Measurements from ENCODE around the gene KRTAP4-5.
"Not testable (repeated sequence)": the region's sequence is repeated elsewhere in the genome, so short reads cannot be mapped to it uniquely, and the experiment has no call there.

KRTAP4-5 gene

GRCh38 chr17:41149652-41149985, at the start of gene KRTAP4-5:
Gene KRTAP4-5 (minus strand): TSS chr17:41149825. CDS start chr17:41149767, 58 bp downstream.
- no peak within 1 kb of the TSS for H3K27ac Mint-ChIP-seq
- DNase-seq (ENCODE audit: low spot score in 2 of 2) (no peak), ATAC-seq (ENCODE audit: low read depth) (no peak)
- H3K27me3 Mint-ChIP-seq: peaks cover 9% of the 10 kb centered on the region
- H3K36me3 Mint-ChIP-seq: no peaks in the 10 kb centered on the region
- peaks cover 4% of the 10 kb centered on the region for H3K9me3 Mint-ChIP-seq
- H3K4me1 Mint-ChIP-seq: peaks cover 3% of the 10 kb centered on the region
- H3K4me3 Mint-ChIP-seq: no peak within 1 kb of the TSS

DNA sequence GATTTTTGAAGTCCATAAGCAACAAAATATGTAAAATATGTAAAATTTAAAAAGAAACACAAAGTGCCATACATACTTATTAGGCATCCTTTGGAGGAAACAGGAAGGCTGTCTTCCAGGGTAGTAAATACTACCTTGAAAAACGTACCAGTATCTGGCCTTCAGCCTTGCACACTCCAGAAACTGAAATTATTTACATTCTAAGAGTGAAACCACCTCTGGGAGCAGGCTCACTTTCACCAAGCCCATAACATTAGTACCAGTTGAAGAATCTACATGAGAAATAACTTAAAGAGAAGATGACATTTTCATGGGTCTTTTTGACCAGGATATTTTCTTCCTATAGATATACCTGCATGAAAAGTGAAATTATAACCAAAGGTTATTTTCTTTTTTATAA, 46.4 kb upstream of the KRTAP4-5 start:
- no peak for DNase-seq (ENCODE audit: low spot score in 2 of 2)
- Mint-ChIP-seq H3K9me3 (peaks cover 5% of the 10 kb centered on the region), H3K27ac (no peak overlapping the region), H3K4me3 (no peak overlapping the region), H3K4me1 (no peaks in the 10 kb centered on the region), H3K27me3 (peaks cover 7% of the 10 kb centered on the region), H3K36me3 (no peaks in the 10 kb centered on the region)
- ATAC-seq (ENCODE audit: low read depth): no peak

GRCh38 chr17:41190328-41190727, 40.7 kb upstream of the KRTAP4-5 start:
- no peaks in the 10 kb centered on the region for H3K9me3 Mint-ChIP-seq
- no peak overlapping the region for H3K27ac Mint-ChIP-seq

GRCh38 chr17:41189837-41190318, 40.3 kb upstream of the KRTAP4-5 start, which contains the start of gene KRTAP9-1:
Gene KRTAP9-1 (plus strand): TSS chr17:41189887. CDS start chr17:41189887, 0 bp downstream.
- not testable (repeated sequence) for ATAC-seq (ENCODE audit: low read depth)

More at GRCh38 chr17:41190328-41190727, 40.7 kb upstream of the KRTAP4-5 start:
- Mint-ChIP-seq H3K36me3 (no peaks in the 10 kb centered on the region), H3K27me3 (peaks cover 31% of the 10 kb centered on the region), H3K4me1 (no peaks in the 10 kb centered on the region), H3K4me3 (no peak overlapping the region)
- ATAC-seq (ENCODE audit: low read depth): no peak
- no peak for DNase-seq (ENCODE audit: low spot score in 2 of 2)

DNA sequence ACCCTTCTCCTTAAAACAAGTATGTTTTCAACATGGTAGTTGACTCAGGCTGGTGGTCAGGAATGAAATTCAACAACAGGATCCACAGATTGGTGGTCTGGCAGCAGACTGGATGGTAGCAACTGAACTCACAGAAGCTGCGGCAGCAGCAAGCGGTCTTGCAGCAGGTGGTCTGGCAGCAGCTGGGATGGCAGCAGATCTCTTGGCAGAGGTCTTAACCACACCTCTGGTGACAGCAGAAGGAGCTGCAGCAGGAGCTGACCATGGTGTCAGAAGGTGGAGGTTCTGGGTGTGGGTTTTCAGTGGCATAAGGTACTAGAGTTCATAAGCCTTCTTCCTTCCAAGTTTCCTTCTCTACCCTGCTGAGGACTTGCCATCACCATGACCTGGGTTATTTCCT, 37.2 kb upstream of the KRTAP4-5 start:
- H3K9me3 Mint-ChIP-seq: peaks cover 1% of the 10 kb centered on the region
- ATAC-seq (ENCODE audit: low read depth): no peak
- H3K27me3 Mint-ChIP-seq: peaks cover 36% of the 10 kb centered on the region
- no peaks in the 10 kb centered on the region for H3K4me1 Mint-ChIP-seq
- H3K27ac Mint-ChIP-seq: no peak overlapping the region
- H3K4me3 Mint-ChIP-seq: no peak overlapping the region
- H3K36me3 Mint-ChIP-seq: no peaks in the 10 kb centered on the region
- DNase-seq (ENCODE audit: low spot score in 2 of 2): no peak

More at GRCh38 chr17:41189837-41190318, 40.3 kb upstream of the KRTAP4-5 start, which contains the start of gene KRTAP9-1:
- not testable (repeated sequence) for H3K9me3 Mint-ChIP-seq; H3K4me1 Mint-ChIP-seq; DNase-seq (ENCODE audit: low spot score in 2 of 2); H3K36me3 Mint-ChIP-seq; H3K4me3 Mint-ChIP-seq; H3K27ac Mint-ChIP-seq
- peaks cover 33% of the 10 kb centered on the region for H3K27me3 Mint-ChIP-seq

GRCh38 chr17:41185001-41185400, 35.4 kb upstream of the KRTAP4-5 start:
- Mint-ChIP-seq H3K36me3 (no peaks in the 10 kb centered on the region), H3K27me3 (peaks cover 24% of the 10 kb centered on the region), H3K9me3 (peaks cover 1% of the 10 kb centered on the region), H3K4me1 (no peaks in the 10 kb centered on the region), H3K4me3 (no peak overlapping the region), H3K27ac (no peak overlapping the region)
- ATAC-seq (ENCODE audit: low read depth) (no peak), DNase-seq (ENCODE audit: low spot score in 2 of 2) (no peak)

DNA sequence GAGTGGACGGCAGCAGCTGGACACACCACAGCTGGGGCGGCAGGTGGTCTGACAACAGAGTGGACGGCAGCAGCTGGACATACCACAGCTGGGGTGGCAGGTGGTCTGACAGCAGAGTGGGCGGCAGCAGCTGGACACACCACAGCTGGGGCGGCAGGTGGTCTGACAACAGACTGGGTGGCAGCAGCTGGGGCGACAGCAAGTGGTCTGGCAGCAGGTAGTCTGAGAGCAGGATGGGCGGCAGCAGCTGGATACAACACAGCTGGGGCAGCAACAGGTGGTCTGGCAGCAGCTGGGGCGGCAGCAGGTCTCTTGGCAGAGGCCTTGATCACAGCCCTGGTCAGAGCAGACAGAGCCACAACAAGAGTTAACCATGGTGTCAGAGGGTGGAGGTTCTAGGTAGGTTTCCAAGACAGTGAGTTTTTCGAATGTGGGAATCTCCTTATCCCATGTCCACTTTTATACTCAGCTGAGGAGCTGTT, 34.9 kb upstream of the KRTAP4-5 start, which contains the start of gene KRTAP4-1:
KRTAP4-1 (minus strand) TSS at position 432 of the 482 bp plus-strand sequence; CDS start at position 375, 57 bp downstream.
- Mint-ChIP-seq H3K36me3 (no peaks in the 10 kb centered on the region), H3K4me3 (no peak within 1 kb of the TSS), H3K27me3 (peaks cover 21% of the 10 kb centered on the region), H3K9me3 (peaks cover 1% of the 10 kb centered on the region), H3K4me1 (no peaks in the 10 kb centered on the region), H3K27ac (no peak within 1 kb of the TSS)
- DNase-seq (ENCODE audit: low spot score in 2 of 2) (no peak), ATAC-seq (ENCODE audit: low read depth) (no peak)

GRCh38 chr17:41178843-41179616, 29.4 kb upstream of the KRTAP4-5 start:
- ATAC-seq (ENCODE audit: low read depth): no peak
- H3K4me1 Mint-ChIP-seq: peaks cover 30% of the 10 kb centered on the region
- H3K27me3 Mint-ChIP-seq: peaks cover under 1% of the 10 kb centered on the region
- H3K36me3 Mint-ChIP-seq: no peaks in the 10 kb centered on the region
- H3K9me3 Mint-ChIP-seq: no peaks in the 10 kb centered on the region
- no peak for DNase-seq (ENCODE audit: low spot score in 2 of 2)
- H3K4me3 Mint-ChIP-seq: no peak overlapping the region
- no peak overlapping the region for H3K27ac Mint-ChIP-seq

DNA sequence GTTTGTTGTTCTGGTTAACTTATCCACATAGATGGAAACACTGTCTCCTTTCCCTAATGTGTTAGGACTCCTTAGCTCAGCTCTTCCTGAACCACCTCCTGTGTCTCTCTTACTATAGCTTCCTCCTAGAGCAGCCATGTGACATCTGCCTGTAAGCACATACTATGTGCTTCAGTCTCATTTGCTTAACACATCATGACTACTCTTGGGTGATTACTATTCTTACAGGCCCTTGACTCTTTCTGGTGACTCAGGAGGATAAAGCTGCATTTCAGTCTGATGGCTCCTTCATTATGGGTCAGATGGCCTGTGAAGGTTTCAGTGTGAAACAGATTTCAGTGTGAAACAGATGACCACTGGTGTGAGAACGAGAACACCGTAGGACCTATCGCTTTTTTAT, 28.7 kb upstream of the KRTAP4-5 start:
- DNase-seq (ENCODE audit: low spot score in 2 of 2): no peak
- H3K27me3 Mint-ChIP-seq: no peaks in the 10 kb centered on the region
- H3K27ac Mint-ChIP-seq: no peak overlapping the region
- H3K4me3 Mint-ChIP-seq: no peak overlapping the region
- peak; percentile 67 for ATAC-seq (ENCODE audit: low read depth)
- H3K36me3 Mint-ChIP-seq: no peaks in the 10 kb centered on the region
- H3K9me3 Mint-ChIP-seq: no peaks in the 10 kb centered on the region
- peaks cover 30% of the 10 kb centered on the region for H3K4me1 Mint-ChIP-seq

DNA sequence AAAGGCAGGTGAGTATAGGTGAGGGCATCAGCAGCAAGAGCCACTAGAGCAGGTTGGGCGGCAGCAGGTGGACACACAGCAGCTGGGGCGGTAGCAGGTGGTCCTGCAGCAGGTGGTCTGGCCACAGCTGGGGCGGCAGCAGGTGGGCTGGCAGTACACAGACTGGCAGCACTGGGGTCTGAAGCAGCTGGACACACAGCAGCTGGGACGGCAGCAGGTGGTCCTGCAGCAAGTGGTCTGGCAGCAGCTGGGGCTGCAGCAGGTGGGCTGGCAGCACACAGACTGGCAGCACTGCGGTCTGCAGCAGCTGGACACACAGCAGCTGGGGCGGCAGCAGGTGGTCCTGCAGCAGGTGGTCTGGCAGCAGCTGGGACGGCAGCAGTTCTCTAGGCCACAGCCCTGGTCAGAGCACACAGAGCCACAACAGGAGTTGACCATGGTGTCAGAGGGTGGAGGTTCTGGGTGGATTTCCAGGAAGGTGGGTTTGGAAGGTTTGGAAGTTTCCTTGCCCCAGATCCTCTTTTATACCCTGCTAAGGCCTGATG, 28.2 kb upstream of the KRTAP4-5 start, which contains the start of gene KRTAP4-2:
KRTAP4-2 (minus strand) TSS at position 495 of the 545 bp plus-strand sequence; CDS start at position 438, 57 bp downstream.
- peaks cover 30% of the 10 kb centered on the region for H3K4me1 Mint-ChIP-seq
- H3K27ac Mint-ChIP-seq: no peak within 1 kb of the TSS
- ATAC-seq (ENCODE audit: low read depth) (no peak), DNase-seq (ENCODE audit: low spot score in 2 of 2) (no peak)
- no peaks in the 10 kb centered on the region for H3K9me3 Mint-ChIP-seq
- no peaks in the 10 kb centered on the region for H3K27me3 Mint-ChIP-seq
- no peak within 1 kb of the TSS for H3K4me3 Mint-ChIP-seq
- no peaks in the 10 kb centered on the region for H3K36me3 Mint-ChIP-seq

DNA sequence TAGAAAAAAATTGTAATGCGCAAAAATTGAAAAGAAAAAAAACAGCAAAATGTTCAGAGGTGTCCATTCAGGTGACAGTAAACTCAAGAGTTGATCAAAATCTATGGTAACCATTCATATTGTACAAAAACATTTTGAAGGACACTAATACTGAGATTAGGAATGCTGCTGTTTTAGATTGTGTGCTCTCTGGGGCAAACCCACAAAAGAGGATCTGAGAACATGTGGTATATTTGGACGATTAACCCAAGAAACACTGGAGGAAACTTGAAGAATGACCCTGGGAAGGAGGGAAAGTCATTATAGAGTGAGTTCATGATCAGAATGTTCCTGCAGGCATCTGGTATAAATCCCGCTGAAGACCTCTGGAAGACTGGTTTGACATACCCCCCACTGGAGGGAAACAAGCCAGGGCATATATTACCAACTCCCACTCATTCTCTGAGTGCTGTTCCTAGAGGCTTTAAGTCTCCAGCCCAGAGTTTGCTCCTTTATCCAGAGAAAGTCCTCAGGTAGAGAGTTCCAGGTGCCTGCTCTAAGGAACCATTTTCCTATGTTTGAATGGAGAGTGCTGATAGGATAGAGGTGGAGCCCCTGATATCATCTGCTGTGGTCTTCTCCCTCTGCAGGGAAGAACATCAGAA, 27.2 kb upstream of the KRTAP4-5 start:
- DNase-seq (ENCODE audit: low spot score in 2 of 2) (no peak), ATAC-seq (ENCODE audit: low read depth) (peak; percentile 89)
- Mint-ChIP-seq H3K27ac (peak overlapping the region; percentile 52), H3K4me1 (peaks cover 32% of the 10 kb centered on the region), H3K9me3 (no peaks in the 10 kb centered on the region), H3K4me3 (peak overlapping the region; percentile 40), H3K36me3 (no peaks in the 10 kb centered on the region), H3K27me3 (peaks cover 2% of the 10 kb centered on the region)

DNA sequence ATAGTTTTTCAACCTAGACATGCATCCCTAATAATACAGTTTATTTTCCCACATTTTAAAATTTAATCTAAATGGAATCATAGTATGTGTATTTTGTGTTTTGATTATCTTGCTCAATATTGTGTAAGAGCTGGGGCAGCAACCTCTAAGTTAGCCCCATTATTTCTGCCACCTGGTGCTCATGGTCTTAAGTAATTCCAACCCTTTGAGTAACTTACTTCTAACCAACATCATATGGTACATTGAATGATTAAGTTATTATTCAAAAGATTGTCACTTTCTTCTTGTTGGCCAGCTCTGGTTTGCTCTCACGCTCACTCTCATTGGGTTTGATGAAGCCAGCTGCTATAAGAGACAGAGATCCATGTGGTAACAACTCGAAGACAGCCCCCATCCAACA, 22.3 kb upstream of the KRTAP4-5 start:
- ATAC-seq (ENCODE audit: low read depth) (no peak), DNase-seq (ENCODE audit: low spot score in 2 of 2) (no peak)
- H3K27me3 Mint-ChIP-seq: peaks cover 3% of the 10 kb centered on the region
- H3K9me3 Mint-ChIP-seq: no peaks in the 10 kb centered on the region
- H3K4me3 Mint-ChIP-seq: no peak overlapping the region
- H3K36me3 Mint-ChIP-seq: no peaks in the 10 kb centered on the region
- peaks cover 16% of the 10 kb centered on the region for H3K4me1 Mint-ChIP-seq
- no peak overlapping the region for H3K27ac Mint-ChIP-seq

GRCh38 chr17:41168121-41168520, 18.5 kb upstream of the KRTAP4-5 start, which contains the start of gene KRTAP4-3:
Gene KRTAP4-3 (minus strand): TSS chr17:41168221. CDS start chr17:41168172, 49 bp downstream.
- DNase-seq (ENCODE audit: low spot score in 2 of 2): no peak
- no peaks in the 10 kb centered on the region for H3K36me3 Mint-ChIP-seq
- H3K4me1 Mint-ChIP-seq: peaks cover 2% of the 10 kb centered on the region
- H3K27ac Mint-ChIP-seq: no peak within 1 kb of the TSS
- ATAC-seq (ENCODE audit: low read depth): no peak
- H3K9me3 Mint-ChIP-seq: no peaks in the 10 kb centered on the region
- H3K4me3 Mint-ChIP-seq: no peak within 1 kb of the TSS
- H3K27me3 Mint-ChIP-seq: peaks cover 5% of the 10 kb centered on the region

- no peak for ATAC-seq (ENCODE audit: low read depth)
Observed at GRCh38 chr17:41167561-41167960, 17.9 kb upstream of the KRTAP4-5 start.

More at GRCh38 chr17:41167561-41167960, 17.9 kb upstream of the KRTAP4-5 start:
- Mint-ChIP-seq H3K4me3 (no peak overlapping the region), H3K27ac (no peak overlapping the region), H3K36me3 (no peaks in the 10 kb centered on the region), H3K4me1 (peaks cover 2% of the 10 kb centered on the region), H3K27me3 (peaks cover 6% of the 10 kb centered on the region), H3K9me3 (no peaks in the 10 kb centered on the region)
- no peak for DNase-seq (ENCODE audit: low spot score in 2 of 2)

All from memory B cell (primary cell).